GM18909 (cell line): Measurements from ENCODE around the gene HTR6.
"Not testable (repeated sequence)": the region's sequence is repeated elsewhere in the genome, so short reads cannot be mapped to it uniquely, and the experiment has no call there.

Experiments
- ATAC-seq: cut with Tn5 transposase; IDR thresholded peaks from one replicate; pipeline ENCODE4 v1.9.1; 2021; ENCODE audit warnings: mild to moderate bottlenecking; ENCODE audit not compliant: unreplicated experiment, poor library complexity

The HTR6 gene

DNA sequence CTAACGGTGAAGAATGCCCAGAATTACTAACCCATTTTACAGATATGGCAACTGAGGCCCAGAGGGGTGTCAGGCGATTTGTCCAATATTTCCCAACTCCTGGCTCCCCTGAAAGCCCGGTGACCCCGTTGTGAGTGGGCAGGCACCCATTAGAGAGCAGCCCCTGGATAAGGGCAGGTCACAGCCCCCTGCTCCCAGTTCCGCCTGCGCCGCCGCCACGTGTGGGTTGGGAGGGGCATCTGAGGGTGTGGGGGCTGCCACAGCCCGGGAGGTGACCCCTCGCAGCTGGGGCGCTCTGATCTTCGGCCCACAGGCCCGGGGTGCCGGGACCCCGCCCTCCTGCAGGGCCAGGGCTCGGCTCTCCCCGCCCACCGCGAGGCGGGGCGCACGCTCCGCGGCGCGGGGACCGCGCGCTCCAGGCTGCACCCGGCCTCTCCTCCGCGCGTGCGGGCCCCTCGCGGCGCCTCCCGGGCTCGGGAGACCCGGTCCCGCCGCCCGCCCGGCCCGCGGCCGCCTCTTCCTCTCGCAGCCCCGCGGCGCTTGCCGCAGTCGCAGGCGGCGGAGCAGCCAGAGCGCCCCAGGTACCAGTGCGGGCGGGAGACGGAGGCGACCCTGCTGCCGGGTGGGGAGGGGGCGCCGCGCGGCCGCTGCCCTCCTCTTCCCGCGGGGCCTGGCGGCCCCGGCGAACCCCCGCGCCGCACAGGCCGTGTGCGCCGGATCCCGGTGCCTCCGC lies at the start of gene HTR6:
Gene HTR6, plus strand, starts transcription at position 423 of the 733 bp plus-strand sequence. CDS start 879 bp downstream, outside the sequence.
- no peak for ATAC-seq

DNA sequence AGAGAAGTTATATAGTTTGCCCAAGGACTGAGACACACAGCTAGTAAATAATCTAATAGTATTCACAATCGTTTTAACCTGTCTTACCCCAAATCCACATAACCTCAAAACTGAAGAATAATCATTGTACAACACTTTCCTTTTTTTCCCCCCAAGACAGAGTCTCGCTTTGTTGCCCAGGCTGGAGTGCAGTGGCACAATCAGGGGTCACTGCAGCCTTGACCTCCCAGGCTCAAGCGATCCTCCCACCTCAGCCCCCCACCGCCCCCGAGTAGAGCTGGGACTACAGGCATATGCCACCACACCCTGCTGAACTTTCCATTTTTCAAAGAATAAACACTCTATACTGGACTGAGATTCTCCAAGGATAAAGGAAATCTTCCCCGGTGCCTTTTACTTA lies 49.2 kb upstream of the HTR6 start:
- no peak for ATAC-seq

DNA sequence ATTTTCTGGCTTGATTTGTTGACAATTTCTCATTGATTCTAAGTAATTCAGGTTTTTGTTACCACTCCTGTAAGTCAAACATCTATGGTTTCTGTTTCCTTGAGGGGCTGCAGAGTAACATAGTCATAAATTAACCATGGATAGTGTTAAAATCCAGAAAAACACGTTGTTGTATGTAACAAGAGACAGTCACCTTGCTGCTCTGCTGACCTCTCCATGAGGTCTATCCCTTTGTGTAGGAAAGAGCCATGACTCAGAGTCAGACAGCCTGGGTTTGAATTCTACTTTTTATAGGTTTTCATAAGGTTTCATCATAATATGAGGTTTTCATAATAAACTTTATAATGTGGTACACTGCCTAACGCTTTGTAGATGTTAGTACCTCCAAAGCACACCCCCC lies 48.2 kb upstream of the HTR6 start:
- no peak for ATAC-seq

DNA sequence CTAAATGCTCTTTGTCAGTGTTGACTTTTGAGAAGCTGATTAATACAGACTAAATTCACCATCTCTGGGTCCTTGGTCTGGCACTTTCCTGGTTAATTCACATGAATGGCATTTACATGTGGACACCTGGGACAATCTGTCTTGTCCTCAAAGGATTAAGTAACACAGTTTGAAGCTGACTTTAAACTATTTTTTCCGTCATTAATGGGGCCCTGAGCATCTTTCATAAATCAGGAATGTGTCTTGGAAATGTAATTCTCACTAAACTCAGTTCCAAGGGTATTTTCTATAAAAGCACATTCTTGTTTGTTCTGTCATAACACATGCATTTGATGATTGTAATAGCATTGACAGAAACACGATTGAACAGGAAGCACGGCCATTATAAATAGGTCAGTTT lies 47.3 kb upstream of the HTR6 start:
- ATAC-seq: no peak

DNA sequence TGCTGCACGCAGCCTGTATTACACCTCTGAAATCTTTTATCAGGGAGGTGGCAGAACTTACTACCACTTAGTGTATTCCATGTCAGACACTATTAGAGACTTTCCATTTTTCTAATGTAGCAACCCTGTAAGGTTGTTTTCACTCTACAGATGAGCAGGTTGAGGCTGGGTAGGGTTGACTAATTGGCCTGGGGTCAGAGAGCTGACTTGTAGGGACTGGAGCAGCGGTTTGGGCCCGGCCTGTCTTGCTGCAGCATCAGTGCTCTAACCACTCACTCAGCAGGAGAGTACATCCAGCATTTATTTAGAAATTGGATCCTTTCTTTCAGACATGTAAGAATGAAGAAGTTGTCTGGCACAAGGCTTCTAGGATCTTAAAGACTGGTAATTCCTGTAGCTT lies 46.2 kb upstream of the HTR6 start:
- ATAC-seq: no peak

DNA sequence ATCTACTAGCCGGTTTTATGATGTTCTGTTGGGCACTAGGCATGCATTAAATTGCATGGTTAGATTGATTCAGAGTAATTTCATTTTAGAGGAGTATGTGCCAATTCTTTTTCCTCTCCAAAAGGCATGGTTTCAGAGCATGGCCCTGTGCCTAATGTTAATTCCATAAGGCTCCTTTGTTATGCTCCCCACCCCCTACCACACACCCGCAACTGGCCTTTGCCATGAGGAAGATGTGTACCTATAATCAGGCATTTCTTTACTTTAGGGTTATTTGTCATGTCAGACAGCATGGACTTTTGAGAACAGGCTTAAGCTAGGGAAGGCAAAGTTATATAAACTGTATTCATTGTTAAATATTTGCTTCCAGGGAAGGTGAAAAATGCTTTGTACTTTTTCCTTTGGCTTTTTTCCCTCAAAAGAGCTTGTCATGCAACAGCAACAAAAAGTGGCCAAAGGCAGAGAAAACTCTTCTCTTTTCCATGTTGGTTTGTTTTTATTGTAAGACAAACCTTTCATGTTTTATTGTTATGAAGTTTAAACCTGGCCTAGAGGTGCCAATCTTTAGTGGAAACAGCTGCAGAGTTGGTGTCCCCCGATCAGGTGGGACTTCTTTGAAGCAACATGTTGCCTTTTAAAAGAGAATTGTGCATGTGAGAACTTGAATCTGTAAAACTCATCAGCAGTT lies 44.8 kb upstream of the HTR6 start:
- ATAC-seq: no peak

DNA sequence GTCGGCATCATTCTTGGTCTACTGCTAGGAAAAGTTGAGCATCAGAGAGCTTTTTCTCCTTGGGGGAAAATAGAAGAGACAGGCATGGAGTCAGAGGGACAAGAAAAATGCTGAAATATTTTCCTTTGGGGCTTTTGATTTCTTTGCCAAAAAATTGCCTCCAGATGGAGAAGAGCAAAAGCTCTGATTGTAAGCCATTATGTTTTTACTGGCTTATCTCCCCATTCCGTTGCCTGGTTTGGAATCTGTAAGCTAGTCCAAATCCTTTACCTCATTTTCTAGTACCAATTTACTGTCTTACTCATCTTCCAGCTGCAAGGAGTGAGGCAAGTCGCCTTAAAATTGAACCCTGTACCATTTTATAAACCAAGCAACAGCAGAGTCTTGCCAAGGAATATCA lies 43.9 kb upstream of the HTR6 start:
- no peak for ATAC-seq

DNA sequence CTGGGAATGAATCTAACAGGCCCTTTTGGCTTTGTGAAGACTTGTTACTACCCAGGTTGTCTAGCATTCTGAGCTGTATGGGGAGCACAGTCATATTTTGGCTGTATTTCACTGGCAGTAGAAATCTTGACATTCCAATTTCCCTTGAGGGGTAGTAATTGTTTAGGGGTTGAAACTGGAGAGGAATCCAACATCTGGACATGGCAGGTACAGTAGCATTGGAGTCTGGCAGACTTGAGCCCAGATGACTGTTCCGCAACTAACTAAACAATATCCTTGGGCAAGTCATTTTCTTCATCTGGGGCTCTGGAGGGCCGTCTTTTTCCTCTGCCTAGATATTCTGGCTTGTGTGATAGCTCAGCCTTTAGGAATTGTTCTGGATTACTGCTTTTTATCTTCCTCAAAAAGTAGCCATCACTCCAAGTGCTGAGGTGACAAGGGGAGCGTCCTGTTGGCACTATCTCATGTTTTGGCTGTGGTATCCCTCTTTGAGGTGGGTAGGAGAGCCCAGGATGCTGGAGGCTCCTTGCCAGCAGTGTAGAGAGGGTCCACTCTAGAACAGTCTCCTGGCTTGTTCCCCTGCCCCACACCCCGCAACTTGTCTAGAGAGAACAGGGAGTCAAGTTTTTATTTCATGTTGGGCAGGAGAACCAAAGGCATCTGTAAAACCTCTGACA lies 43.3 kb upstream of the HTR6 start:
- ATAC-seq: no peak

DNA sequence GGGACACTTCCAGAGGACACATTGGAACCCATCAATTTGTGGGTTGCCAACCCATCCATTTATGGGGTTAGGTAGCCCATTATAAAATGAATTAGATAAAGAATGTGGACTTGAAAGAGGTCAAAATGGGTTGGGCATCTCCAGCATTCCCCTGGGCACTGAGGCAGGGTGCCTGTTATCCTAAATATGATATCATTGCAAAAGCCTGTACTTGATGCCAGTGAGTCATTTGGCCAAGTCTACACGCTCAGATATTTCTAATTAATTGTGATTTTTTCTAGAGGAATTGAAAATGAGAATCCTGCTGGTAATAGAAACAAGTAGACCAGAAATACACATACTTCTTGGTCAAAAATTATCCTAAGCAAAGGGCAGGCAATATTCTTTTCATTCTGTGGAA lies 42.5 kb upstream of the HTR6 start:
- no peak for ATAC-seq

DNA sequence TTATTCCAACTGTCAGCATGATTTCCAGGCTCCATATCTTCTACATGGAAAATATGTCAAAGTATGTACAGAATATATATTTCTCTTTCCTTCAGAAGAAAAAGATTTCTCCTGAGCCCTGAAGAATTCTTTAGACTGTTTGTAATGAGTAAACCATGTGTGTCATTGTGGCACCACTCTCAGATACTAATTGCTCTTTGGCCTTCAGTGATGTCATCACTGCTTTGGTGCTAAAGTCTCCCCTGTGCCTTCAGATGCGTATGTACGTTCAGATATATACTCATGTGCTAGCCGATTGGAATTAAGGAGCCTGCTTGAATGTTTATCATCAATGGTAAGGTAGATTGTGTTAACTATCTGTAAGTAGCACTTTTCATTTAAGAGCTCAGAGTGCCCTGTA lies 41.2 kb upstream of the HTR6 start:
- ATAC-seq: no peak

DNA sequence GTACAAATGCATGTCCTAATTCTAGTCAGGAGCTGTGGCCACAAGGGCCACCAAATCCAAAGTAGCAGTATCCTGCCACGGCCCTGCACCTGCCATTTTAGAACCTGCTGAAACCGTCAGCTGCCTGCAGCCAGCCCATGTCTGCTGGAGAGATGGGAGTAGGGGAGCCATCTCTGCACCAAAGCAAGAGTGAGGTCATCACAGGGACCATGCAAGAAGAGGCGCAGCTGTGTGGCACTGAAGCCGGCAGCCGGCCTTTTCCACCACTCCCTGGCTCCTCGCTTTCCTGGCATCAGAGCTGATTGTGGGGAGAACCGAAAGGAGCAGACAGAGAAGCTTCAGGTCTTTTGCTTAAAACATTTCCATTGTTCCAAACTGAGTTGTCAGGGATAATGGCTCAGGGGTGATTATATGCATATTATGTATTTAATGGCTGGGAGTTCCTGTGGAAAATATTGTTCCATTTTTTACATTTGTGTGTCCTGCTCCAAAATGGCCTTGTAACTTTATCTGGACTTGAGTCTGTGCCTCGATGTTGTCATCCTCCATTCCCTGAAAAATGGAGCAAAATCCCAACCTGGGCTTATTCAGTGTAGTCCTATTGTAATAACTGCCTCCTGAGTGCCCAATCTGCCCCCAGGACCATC lies 39.3 kb upstream of the HTR6 start:
- no peak for ATAC-seq

DNA sequence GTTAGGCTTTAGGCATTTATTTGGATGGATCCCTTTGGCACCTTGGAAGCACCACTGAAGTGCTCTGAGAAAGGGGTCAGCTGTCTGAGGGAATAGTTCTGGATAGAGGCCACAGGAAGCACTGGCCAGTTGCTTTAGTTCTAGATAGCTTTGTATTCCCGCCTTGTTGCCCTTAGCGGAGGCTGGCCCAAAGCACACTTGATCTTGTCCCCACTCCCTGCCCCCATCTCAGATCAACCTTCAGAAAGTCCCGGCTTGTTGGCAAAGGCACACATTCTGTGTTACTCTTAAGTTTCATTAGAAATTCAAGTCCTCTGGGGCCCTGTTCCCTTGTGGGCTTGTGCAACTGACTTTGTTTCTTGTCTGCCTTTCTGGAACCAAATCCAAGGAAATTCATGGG lies 35.8 kb upstream of the HTR6 start:
- ATAC-seq: no peak

DNA sequence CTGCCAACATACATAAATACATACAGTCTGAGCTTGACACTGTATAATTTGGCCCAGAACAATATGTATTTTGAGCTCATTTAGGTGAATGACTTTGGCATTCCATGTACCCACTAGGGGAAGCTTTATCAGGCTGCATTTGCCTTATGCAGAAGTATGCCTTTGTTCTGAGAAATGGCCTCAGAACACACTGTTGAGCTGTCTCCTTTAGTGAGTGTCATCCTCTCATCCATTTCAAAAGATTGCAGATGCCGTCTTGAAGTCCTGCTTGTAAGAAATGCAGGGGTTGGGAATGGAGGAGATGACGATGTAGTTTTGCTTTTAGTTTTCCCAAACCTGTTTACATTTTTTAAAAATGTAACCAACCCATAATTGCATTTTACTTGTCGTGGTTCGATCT lies 35.3 kb upstream of the HTR6 start:
- ATAC-seq: no peak

DNA sequence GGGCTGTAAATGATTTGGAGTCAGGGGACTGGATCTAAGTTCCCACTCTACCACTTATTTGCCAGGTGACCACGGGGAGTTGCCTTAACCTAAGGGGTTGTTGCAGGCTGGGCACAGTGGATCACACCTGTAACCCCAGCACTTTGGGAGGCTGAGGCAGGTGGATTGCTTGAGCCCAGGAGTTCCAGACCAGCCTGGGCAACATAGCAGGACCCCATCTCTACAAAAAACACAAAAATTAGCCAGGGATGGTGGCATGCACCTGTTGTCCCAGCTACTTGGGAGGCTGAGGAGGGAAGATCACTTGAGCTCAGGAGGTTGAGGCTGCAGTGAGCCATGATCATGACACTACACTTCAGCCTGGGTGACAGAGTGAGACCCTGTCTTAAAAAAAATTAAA lies 34.5 kb upstream of the HTR6 start:
- not testable (repeated sequence) for ATAC-seq

DNA sequence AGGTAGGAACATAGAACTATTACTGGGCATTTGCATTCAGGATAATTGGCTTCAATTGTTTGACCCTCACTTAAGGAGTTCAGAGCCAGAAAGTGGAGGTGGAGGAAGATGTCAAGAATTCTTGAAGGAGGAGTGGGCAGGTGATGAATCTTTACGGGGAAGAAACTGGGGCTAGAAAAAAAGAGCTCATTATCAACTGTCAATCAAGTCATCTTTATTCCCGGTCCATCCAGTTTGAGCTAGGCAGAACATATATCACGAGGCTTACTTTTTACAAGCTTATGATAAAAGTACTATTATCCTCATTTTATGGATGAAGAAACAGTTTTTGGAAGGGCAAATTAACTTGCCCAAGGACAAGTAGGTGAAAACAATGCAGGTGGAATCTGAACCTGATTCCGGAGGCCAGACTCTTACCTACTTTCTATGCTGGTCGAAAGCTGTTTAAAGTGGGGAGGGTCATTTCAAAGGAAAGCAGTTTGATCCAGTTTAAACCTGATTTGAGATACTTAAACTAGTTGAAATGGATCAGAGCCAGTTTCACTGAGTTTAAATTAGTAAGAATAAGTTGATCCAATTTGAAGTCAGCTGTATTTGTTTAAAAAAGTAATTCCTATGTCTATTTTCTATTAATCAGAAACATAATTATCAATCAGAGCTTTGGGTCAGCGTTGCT lies 33.8 kb upstream of the HTR6 start:
- no peak for ATAC-seq

DNA sequence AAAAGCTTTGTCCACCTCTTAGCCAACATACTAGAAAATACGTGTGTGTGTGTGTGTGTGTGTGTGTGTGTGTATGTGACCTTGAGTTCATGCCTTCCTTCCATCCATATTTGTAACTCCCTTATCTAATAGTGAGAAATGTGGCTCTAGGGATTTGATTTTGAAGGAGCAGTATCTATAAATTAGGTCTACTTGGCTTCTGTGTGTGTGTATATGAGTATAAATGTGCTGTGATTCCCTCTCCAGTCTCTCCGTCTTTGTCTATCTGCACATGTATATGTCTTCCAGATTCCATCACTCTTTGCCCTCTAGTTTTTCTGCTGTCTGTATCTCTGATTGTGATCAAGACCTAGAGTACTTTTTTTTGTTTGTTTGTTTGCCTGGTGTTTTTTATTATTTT lies 32.5 kb upstream of the HTR6 start:
- no peak for ATAC-seq

DNA sequence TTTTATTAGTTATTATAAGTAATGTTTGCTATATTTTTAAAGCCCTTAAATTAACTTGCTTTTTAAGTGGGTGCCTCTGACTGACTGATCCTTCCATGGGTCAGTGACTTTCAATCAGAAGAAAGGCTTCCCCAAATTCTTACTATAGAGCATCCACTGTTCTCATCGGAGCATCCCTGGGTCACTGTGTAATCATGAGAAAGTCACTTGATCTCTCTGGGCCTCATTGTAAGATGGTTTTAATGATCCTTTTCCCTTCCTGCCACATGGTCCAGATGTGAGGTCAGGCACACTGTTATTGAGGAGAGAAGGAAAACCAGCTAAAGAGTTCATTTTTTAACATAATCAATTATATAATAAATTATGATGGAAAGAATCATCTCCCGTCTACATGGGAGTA lies 31.6 kb upstream of the HTR6 start:
- no peak for ATAC-seq

DNA sequence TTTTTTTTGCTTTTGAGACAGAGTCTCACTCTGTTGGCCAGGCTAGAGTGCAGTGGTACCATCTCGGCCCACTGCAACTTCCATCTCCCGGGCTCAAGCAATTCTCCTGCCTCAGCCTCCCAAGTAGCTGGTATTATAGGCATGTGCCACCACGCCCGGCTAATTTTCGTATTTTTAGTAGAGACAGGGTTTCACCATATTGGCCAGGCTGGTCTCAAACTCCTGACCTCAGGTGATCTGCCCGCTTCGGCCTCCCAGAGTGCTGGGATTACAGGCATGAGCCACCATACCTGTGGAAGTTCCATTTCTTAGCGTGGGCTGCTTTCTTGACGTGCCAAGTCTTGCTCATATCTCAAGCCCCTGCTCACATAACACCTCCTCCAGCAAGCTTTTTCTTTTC lies 29.6 kb upstream of the HTR6 start:
- ATAC-seq: not testable (repeated sequence)

DNA sequence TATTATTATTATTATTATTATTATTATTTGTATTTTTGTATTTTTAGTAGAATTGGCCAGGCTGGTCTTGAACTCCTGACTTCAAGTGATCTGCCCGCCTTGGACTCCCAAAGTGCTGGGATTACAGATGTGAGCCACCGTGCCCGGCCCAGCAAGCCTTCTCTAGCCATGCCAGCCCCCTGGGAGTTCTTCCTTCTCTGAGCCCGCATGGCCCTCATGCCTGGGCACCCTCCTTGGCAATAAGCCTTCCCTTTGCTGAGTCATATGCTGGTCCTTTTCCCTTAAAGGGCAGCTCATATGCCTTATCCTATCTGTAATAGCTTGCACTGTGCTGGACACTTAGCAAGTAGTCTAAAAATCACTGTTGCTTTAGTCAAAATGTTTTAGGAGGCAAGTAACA lies 29.0 kb upstream of the HTR6 start:
- no peak for ATAC-seq

DNA sequence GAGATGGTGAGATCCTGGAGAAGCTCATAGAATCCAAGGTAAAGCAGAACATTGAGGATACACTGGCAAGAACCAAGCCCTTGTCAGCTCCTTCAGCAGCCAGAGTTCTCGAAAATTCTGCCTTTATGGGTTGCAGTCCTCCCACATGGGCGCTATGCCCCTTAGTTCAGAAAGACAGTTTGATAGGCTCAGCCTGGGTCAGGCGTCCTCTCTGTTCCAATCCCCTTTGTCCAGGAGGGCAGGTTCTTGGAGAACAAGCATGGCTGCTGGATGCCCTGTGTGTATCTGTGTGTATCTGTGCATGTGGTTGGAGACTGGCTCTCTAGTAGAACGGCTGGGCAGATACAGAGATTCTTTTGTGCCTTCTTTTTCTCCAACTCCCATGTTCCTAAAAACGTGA lies 28.6 kb upstream of the HTR6 start:
- no peak for ATAC-seq

DNA sequence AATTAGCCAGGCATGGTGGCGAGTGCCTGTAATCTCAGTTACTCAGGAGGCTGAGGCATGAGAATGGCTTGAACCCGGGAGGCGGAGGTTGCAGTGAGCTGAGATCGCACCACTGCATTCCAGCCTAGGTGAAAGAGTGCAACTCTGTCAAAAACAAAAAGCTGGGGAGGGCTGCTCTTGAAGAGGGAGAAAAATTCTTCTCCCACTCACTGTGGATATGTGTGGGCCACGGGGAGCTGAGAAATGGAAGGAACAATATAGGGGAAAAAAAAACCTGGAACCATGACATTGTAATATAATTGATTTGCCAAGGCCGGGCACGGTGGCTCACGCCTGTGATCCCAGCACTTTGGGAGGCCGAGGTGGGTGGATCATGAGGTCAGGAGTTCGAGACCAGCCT lies 27.9 kb upstream of the HTR6 start:
- ATAC-seq: not testable (repeated sequence)
